Caco-2 (cell line): ENCODE data around the gene TKTL2. TPM values are rescaled to one million over a fixed set of nuclear protein-coding genes. Genes with fewer than 3 reads are reported as not detected.

Source experiments
- BruUV-seq: library from RNA; stranded (reverse); fragments of 400-500 nt; replicated peaks from 2 replicates; lab custom pipeline; 2021; lab: Mats Ljungman, UMichigan
- CTCF ChIA-PET: fragments of 300-600 bp; sonication (Branson Sonifier 250); formaldehyde crosslinking; loops from one replicate; lab custom pipeline; 2022; ENCODE audit warnings: antibody characterized with exemption; lab: Charles Lee
- POLR2A ChIA-PET: fragments of 300-600 bp; sonication (Branson Sonifier 250); formaldehyde crosslinking; loops from one replicate; lab custom pipeline; 2022; ENCODE audit warnings: antibody characterized with exemption; lab: Charles Lee
- DNase-seq, 2 experiments: peaks; one replicate each; pipeline versions ENCODE4 v3.0.0 to v3.0.0-alpha.2; 2020 to 2022
- H3K27me3 ChIP-seq: replicated peaks from 2 replicates; pipeline ENCODE4 v1.6.0; 2011; ENCODE audit warnings: low read length; ENCODE audit not compliant: control insufficient read depth, insufficient read depth
- H3K36me3 ChIP-seq: 2 replicates; pipeline ENCODE4 v1.5.1; 2011; ENCODE audit warnings: low read length; ENCODE audit not compliant: control insufficient read depth, insufficient read depth
- H3K4me1 ChIP-seq: fragments of 250-450 bp; sonication (Bioruptor Pico); 2 replicates; pipeline ENCODE4 v1.5.1; 2020; ENCODE audit warnings: mild to moderate bottlenecking
- H3K4me3 ChIP-seq: 2 replicates; pipeline ENCODE4 v1.5.1; 2011; ENCODE audit warnings: low read depth, mild to moderate bottlenecking, control low read depth, low read length
- H3K9me3 ChIP-seq: fragments of 250-450 bp; sonication (Bioruptor Pico); 2 replicates; pipeline ENCODE4 v1.5.1; 2020; ENCODE audit warnings: mild to moderate bottlenecking, moderate library complexity
- H3K27ac Mint-ChIP-seq: one replicate; pipeline ENCODE4 v1.8.0; 2022; ENCODE audit warnings: mixed read lengths; ENCODE audit not compliant: unreplicated experiment
- H3K27me3 Mint-ChIP-seq: one replicate; pipeline ENCODE4 v1.8.0; 2022; ENCODE audit warnings: mixed read lengths; ENCODE audit not compliant: insufficient read depth, unreplicated experiment
- H3K36me3 Mint-ChIP-seq: one replicate; pipeline ENCODE4 v1.8.0; 2022; ENCODE audit warnings: mild to moderate bottlenecking, mixed read lengths; ENCODE audit not compliant: insufficient read depth, unreplicated experiment
- H3K4me1 Mint-ChIP-seq: one replicate; pipeline ENCODE4 v1.8.0; 2022; ENCODE audit warnings: low read depth, mixed read lengths; ENCODE audit not compliant: unreplicated experiment
- H3K4me3 Mint-ChIP-seq: one replicate; pipeline ENCODE4 v1.8.0; 2022; ENCODE audit warnings: mild to moderate bottlenecking, moderate library complexity, mixed read lengths; ENCODE audit not compliant: unreplicated experiment
- H3K9me3 Mint-ChIP-seq: one replicate; pipeline ENCODE4 v1.8.0; 2022; ENCODE audit warnings: mixed read lengths; ENCODE audit not compliant: unreplicated experiment
- intact Hi-C: fragments of 100-400 bp; cut with micrococcal nuclease; formaldehyde crosslinking; loops from one replicate; pipeline ENCODE4 v1.10.0; 2022; ENCODE audit not compliant: unreplicated experiment
- total RNA-seq: library from RNA; stranded (reverse); gene quantifications from 2 replicates; pipeline ENCODE4 v1.2.3, GENCODE V29; 2022
- TF ChIP-seq, protein P1 (sequence below), 2 experiments: fragments of 200-600 bp in 1 of 2; IDR thresholded peaks; 1 replicate in 1 of 2; 2 replicates in 1 of 2; pipeline versions ENCODE4 v1.5.1 to v1.8.0; 2011 to 2022; ENCODE audit warnings: antibody characterized with exemption in 1 of 2, control low read depth in 1 of 2, inconsistent platforms in 1 of 2, low read depth in 1 of 2, low read length in 1 of 2, mild to moderate bottlenecking in 1 of 2, moderate library complexity in 1 of 2; ENCODE audit not compliant: insufficient read depth in 1 of 2, severe bottlenecking in 1 of 2, unreplicated experiment in 1 of 2

The TKTL2 gene
- total RNA-seq, 1 experiment from 2014 or later: not detected

DNA sequence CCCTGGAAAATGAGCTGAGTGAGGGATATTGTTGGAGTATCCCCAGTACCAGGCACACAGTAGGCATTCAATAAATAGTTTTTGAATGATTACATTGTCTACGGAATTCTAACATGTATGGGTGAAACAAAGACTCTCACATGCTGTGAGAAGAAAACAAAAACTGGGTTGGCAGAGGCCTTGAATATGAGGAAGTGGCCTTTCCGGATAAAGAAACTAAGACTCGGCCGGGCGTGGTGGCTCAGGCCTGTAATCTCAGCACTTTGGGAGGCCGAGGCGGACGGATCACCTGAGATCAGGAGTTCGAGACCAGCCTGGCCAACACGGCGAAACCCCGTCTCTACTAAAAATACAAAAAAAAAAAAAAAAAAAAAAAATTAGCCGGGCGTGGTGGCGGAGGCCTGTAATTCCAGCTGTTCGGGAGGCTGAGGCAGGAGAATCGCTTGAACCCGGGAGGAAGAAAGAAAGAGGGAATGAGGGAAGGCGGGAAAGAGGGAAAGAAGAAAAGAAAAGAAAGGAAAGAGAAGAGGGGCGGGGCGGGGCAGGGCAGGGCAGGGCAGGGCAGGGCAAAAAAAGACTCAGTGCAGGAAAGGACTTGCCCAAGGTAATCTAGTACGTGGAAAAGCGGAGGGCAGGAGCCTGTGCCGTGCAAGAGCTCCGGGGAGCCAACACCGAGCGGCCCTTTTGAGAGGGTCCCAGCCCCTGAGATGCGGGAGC, 20.2 kb upstream of the TKTL2 start:
- Mint-ChIP-seq H3K27ac (peak overlapping the region; percentile 99), H3K36me3 (peaks cover 12% of the 10 kb centered on the region), H3K27me3 (peaks cover 3% of the 10 kb centered on the region), H3K4me1 (peaks cover 5% of the 10 kb centered on the region), H3K9me3 (no peaks in the 10 kb centered on the region), H3K4me3 (peak overlapping the region; percentile 90)
- BruUV-seq: TSS peak; percentile 73
- DNase-seq: no peak
- Histone ChIP-seq H3K4me3 (peak overlapping the region; percentile 64), H3K36me3 (no peaks in the 10 kb centered on the region), H3K27me3 (no peaks in the 10 kb centered on the region), H3K4me1 (0 out of 2 replicates have a peak, but pooled peaks cover 3% of the 10 kb centered on the region), H3K9me3 (no peaks in the 10 kb centered on the region)
- ChIA-PET POLR2A (interaction anchor here (0.8 to 1.0 kb wide), 2 partner anchors 12 to 57 kb away, joined by 3 to 5 read pairs; no protein-coding TSS in a partner anchor), CTCF (interaction anchor here (0.6 to 2.1 kb wide), 5 partner anchors 50 to 156 kb away, joined by 3 to 10 read pairs (median 3); no protein-coding TSS in a partner anchor)
- intact Hi-C loops: loop anchor here (5.0 kb wide), 2 partner anchors 326 to 1254 kb away; partner anchors contain the start of gene NAF1
- TF ChIP-seq, protein P1, sequence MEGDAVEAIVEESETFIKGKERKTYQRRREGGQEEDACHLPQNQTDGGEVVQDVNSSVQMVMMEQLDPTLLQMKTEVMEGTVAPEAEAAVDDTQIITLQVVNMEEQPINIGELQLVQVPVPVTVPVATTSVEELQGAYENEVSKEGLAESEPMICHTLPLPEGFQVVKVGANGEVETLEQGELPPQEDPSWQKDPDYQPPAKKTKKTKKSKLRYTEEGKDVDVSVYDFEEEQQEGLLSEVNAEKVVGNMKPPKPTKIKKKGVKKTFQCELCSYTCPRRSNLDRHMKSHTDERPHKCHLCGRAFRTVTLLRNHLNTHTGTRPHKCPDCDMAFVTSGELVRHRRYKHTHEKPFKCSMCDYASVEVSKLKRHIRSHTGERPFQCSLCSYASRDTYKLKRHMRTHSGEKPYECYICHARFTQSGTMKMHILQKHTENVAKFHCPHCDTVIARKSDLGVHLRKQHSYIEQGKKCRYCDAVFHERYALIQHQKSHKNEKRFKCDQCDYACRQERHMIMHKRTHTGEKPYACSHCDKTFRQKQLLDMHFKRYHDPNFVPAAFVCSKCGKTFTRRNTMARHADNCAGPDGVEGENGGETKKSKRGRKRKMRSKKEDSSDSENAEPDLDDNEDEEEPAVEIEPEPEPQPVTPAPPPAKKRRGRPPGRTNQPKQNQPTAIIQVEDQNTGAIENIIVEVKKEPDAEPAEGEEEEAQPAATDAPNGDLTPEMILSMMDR (IDR thresholded peaks at IDR 0.05; ENCODE audit: insufficient read depth in 1 of 2, low read depth in 1 of 2, low read length in 1 of 2, severe bottlenecking in 1 of 2, unreplicated experiment in 1 of 2): no peak

DNA sequence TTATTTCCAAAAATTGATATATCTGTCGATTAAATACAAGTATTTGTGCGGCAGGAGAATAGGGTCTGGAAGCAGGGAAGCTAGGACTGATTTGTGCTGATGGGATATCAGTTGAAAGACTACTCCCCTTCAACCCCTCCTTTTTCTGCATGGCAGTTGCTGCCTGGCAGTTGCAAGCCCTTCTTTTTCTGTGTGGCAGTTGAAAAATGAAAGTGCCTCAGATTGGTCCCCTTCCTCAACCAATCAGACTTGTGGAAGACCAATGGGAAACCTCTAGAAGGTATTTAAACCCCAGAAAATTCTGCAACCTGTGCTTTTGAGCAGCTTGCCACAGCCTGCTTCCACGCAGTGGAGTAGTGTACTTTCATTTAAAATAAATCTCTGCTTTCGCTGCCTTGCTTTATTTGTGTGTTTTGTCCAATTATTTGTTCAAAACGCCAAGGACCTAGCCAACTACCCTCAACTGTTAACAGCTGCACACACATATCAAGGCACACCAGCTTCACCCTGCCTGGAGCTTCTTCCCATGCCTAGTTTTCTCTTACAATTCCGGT, 19.5 kb upstream of the TKTL2 start:
- CTCF ChIA-PET: interaction anchor here (2.1 kb wide), 1 partner anchor 57 kb away, joined by 10 read pairs; no protein-coding TSS in a partner anchor
- no peaks in the 10 kb centered on the region for H3K36me3 ChIP-seq
- no peaks in the 10 kb centered on the region for H3K9me3 ChIP-seq
- intact Hi-C loops: loop anchor here (5.0 kb wide), 2 partner anchors 326 to 1254 kb away; partner anchors contain the start of gene NAF1
- Mint-ChIP-seq H3K36me3 (peaks cover 12% of the 10 kb centered on the region), H3K4me1 (peaks cover 5% of the 10 kb centered on the region), H3K4me3 (peak overlapping the region; percentile 90), H3K27ac (peak overlapping the region; percentile 99), H3K27me3 (peaks cover 3% of the 10 kb centered on the region), H3K9me3 (no peaks in the 10 kb centered on the region)
- no TSS peak for BruUV-seq
- no peak overlapping the region for H3K4me3 ChIP-seq
- POLR2A ChIA-PET: no interaction called here
- no peaks in the 10 kb centered on the region for H3K27me3 ChIP-seq
- TF ChIP-seq, protein P1 (IDR thresholded peaks at IDR 0.05; ENCODE audit: insufficient read depth in 1 of 2, low read depth in 1 of 2, low read length in 1 of 2, severe bottlenecking in 1 of 2, unreplicated experiment in 1 of 2): no peak
- DNase-seq: no peak
- 0 out of 2 replicates have a peak, but pooled peaks cover 3% of the 10 kb centered on the region for H3K4me1 ChIP-seq

DNA sequence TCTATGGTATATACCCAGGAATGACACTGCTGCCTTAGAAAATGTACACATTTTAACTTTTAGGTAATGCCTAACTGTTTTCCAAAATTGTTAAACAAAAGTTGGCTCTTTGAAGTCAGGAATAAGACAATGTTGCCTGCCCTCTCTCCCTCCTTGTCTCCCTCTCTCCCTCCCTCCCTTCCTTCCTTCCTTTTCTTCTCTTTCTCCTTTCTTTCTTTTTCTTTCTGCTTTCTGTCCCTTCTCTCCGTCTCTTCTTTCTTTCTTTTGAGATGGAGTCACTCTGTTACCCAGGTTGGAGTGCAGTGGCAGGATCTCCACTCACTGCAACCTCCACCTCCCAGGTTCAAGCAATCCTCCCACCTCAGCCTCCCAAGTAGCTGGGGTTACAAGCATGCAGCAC, 16.4 kb upstream of the TKTL2 start:
- Histone ChIP-seq H3K4me3 (no peak overlapping the region), H3K9me3 (no peaks in the 10 kb centered on the region), H3K36me3 (no peaks in the 10 kb centered on the region), H3K27me3 (no peaks in the 10 kb centered on the region), H3K4me1 (no peaks in the 10 kb centered on the region)
- no peak overlapping the region for H3K27ac Mint-ChIP-seq
- peaks cover 9% of the 10 kb centered on the region for H3K36me3 Mint-ChIP-seq
- TF ChIP-seq, protein P1 (IDR thresholded peaks at IDR 0.05; ENCODE audit: insufficient read depth in 1 of 2, low read depth in 1 of 2, low read length in 1 of 2, severe bottlenecking in 1 of 2, unreplicated experiment in 1 of 2): no peak
- intact Hi-C loops: loop anchor here (5.0 kb wide), 3 partner anchors 323 to 1257 kb away; partner anchors contain the start of gene NAF1
- ChIA-PET POLR2A (no interaction called here), CTCF (no interaction called here)
- no peak overlapping the region for H3K4me3 Mint-ChIP-seq
- H3K9me3 Mint-ChIP-seq: no peaks in the 10 kb centered on the region
- no peaks in the 10 kb centered on the region for H3K4me1 Mint-ChIP-seq
- no peak for DNase-seq
- no TSS peak for BruUV-seq
- H3K27me3 Mint-ChIP-seq: peaks cover 7% of the 10 kb centered on the region
